Measurements from ENCODE around the gene EML4. TPM values are rescaled to one million over a fixed set of nuclear protein-coding genes. Genes with fewer than 3 reads are reported as not detected.

Gene EML4
- polyA plus RNA-seq, 1 of the 3 experiments (the other 2 are of a cell fraction), result 35.0 TPM

DNA sequence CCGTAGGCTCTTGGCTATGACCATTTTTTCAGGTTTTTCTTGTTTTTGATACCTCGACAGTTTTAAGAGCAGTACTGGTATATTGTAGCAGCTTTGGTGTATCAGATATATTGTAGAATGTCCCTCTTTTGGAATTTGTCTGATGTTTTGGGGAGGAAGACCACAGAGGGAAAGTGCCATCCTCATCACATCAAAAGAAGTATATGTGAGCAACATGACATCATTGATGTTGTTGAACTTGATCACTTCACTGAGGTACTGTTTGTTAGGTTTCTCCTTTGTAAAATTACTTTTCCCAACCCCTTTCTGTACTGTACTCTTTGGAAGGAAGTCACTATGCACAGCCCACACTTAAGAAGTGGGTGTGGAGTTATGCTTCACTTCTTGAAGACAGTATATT is 41.0 kb downstream of the EML4 start:
- no peak for DNase-seq
- H4K20me1 ChIP-seq (ENCODE audit: insufficient read depth), result no peaks in the 10 kb centered on the region; the same call in 1 of the 2 replicates
- H3K27me3 ChIP-seq (ENCODE audit: insufficient read depth), result no peaks in the 10 kb centered on the region
- no peak for TF ChIP-seq ELF1 (IDR thresholded peaks at IDR 0.05)
- TF ChIP-seq GATA2 (CRISPR knock-in tag; IDR thresholded peaks at IDR 0.05), result no peak
- TF ChIP-seq RXRA (IDR thresholded peaks at IDR 0.05; ENCODE audit: borderline replicate concordance, low read depth), result no peak
- TF ChIP-seq FOSL2 (IDR thresholded peaks at IDR 0.05; ENCODE audit: borderline replicate concordance, low read depth), result no peak
- no peak for TF ChIP-seq CTCF (IDR thresholded peaks at IDR 0.05)
- TF ChIP-seq TAF1 (IDR thresholded peaks at IDR 0.05; ENCODE audit: borderline replicate concordance, low read depth, low read length), result no peak
- H3K27ac ChIP-seq (ENCODE audit: low read depth in 2 of 2, low read length in 1 of 2), result no peak overlapping the region
- ChIA-PET CTCF (no interaction called here), POLR2A (no interaction called here)
- H3K79me2 ChIP-seq (ENCODE audit: insufficient read depth), result peaks cover 64% of the 10 kb centered on the region
- H3K4me2 ChIP-seq, result no peak overlapping the region
- no peak overlapping the region for H3K9ac ChIP-seq
- H3K9me3 ChIP-seq, result no peaks in the 10 kb centered on the region
- H3F3A ChIP-seq (replicated peaks; ENCODE audit: insufficient read depth), result no peaks in the 10 kb centered on the region
- H3K36me3 ChIP-seq (replicated peaks in 1 of 2; ENCODE audit: control insufficient read depth in 1 of 2, insufficient read depth in 2 of 2, low read length in 1 of 2), result peaks cover 0 to 3% of the 10 kb centered on the region in 2 experiments
- WGBS (ENCODE audit: low lambda C conversion rate), result 93% methylated on average over 2 of the region's 2 CpGs
- H3K4me1 ChIP-seq (ENCODE audit: control insufficient read depth in 1 of 2, insufficient read depth in 2 of 2, low read depth in 1 of 2, low read length in 1 of 2), result no peaks in the 10 kb centered on the region; a peak in 2 of 4 replicates
- no peak overlapping the region for H2AFZ ChIP-seq (ENCODE audit: low read depth)
- H3K9me2 ChIP-seq, result no peaks in the 10 kb centered on the region
- no peak overlapping the region for H3K4me3 ChIP-seq (ENCODE audit: low read depth in 2 of 2, low read length in 1 of 2)

GRCh38 chr2:42211291-42211690 is 42.1 kb downstream of the EML4 start:
- DNase-seq, result no peak
- Histone ChIP-seq H3K27ac (ENCODE audit: low read depth in 2 of 2, low read length in 1 of 2) (no peak overlapping the region), H3F3A (replicated peaks; ENCODE audit: insufficient read depth) (no peaks in the 10 kb centered on the region), H3K4me2 (no peak overlapping the region), H3K9ac (no peak overlapping the region), H3K79me2 (ENCODE audit: insufficient read depth) (peaks cover 63% of the 10 kb centered on the region), H2AFZ (ENCODE audit: low read depth) (no peak overlapping the region), H3K9me2 (no peaks in the 10 kb centered on the region), H3K9me3 (no peaks in the 10 kb centered on the region), H3K4me3 (ENCODE audit: low read depth in 2 of 2, low read length in 1 of 2) (no peak overlapping the region), H3K36me3 (replicated peaks in 1 of 2; ENCODE audit: control insufficient read depth in 1 of 2, insufficient read depth in 2 of 2, low read length in 1 of 2) (peaks cover 0 to 3% of the 10 kb centered on the region in 2 experiments), H3K4me1 (ENCODE audit: control insufficient read depth in 1 of 2, insufficient read depth in 2 of 2, low read depth in 1 of 2, low read length in 1 of 2) (no peaks in the 10 kb centered on the region), H4K20me1 (ENCODE audit: insufficient read depth) (no peaks in the 10 kb centered on the region; the same call in 1 of the 2 replicates), H3K27me3 (ENCODE audit: insufficient read depth) (no peaks in the 10 kb centered on the region)
- CTCF ChIA-PET, result interaction anchor here (0.9 kb wide), 1 partner anchor 9 kb away, joined by 3 read pairs; no protein-coding TSS in a partner anchor
- TF ChIP-seq ELF1 (IDR thresholded peaks at IDR 0.05) (no peak), POLR2AphosphoS5 (IDR thresholded peaks at IDR 0.05; ENCODE audit: low read depth, low read length) (no peak), EP300 (IDR thresholded peaks at IDR 0.05; ENCODE audit: borderline replicate concordance in 1 of 2, low read depth in 1 of 2, low read length in 1 of 2) (no peak), RCOR1 (IDR thresholded peaks at IDR 0.05; ENCODE audit: low read length) (no peak), FOSL2 (IDR thresholded peaks at IDR 0.05; ENCODE audit: borderline replicate concordance, low read depth) (no peak), MAX (IDR thresholded peaks at IDR 0.05; ENCODE audit: low read depth) (no peak), RXRA (IDR thresholded peaks at IDR 0.05; ENCODE audit: borderline replicate concordance, low read depth) (no peak), JUND (IDR thresholded peaks at IDR 0.05) (no peak), IRF3 (IDR thresholded peaks at IDR 0.05; ENCODE audit: low read depth, low read length) (no peak), CTCF (IDR thresholded peaks at IDR 0.05) (no peak), RAD21 (IDR thresholded peaks at IDR 0.05; ENCODE audit: low read length) (no peak), USF1 (IDR thresholded peaks at IDR 0.05; ENCODE audit: borderline replicate concordance, low read depth) (no peak), EZH2phosphoT487 (IDR thresholded peaks at IDR 0.05; ENCODE audit: borderline replicate concordance, low read depth) (no peak), TCF12 (IDR thresholded peaks at IDR 0.05) (no peak)
- TF ChIP-seq, protein P1, sequence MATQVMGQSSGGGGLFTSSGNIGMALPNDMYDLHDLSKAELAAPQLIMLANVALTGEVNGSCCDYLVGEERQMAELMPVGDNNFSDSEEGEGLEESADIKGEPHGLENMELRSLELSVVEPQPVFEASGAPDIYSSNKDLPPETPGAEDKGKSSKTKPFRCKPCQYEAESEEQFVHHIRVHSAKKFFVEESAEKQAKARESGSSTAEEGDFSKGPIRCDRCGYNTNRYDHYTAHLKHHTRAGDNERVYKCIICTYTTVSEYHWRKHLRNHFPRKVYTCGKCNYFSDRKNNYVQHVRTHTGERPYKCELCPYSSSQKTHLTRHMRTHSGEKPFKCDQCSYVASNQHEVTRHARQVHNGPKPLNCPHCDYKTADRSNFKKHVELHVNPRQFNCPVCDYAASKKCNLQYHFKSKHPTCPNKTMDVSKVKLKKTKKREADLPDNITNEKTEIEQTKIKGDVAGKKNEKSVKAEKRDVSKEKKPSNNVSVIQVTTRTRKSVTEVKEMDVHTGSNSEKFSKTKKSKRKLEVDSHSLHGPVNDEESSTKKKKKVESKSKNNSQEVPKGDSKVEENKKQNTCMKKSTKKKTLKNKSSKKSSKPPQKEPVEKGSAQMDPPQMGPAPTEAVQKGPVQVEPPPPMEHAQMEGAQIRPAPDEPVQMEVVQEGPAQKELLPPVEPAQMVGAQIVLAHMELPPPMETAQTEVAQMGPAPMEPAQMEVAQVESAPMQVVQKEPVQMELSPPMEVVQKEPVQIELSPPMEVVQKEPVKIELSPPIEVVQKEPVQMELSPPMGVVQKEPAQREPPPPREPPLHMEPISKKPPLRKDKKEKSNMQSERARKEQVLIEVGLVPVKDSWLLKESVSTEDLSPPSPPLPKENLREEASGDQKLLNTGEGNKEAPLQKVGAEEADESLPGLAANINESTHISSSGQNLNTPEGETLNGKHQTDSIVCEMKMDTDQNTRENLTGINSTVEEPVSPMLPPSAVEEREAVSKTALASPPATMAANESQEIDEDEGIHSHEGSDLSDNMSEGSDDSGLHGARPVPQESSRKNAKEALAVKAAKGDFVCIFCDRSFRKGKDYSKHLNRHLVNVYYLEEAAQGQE (IDR thresholded peaks at IDR 0.05; ENCODE audit: low read depth, low read length), result no peak
- POLR2A ChIA-PET, result no interaction called here
- 96% methylated on average over 5 of the region's 5 CpGs for WGBS (ENCODE audit: low lambda C conversion rate)

Measured in SK-N-SH (cell line).